GM12864 (cell line): ENCODE results near the gene SLC5A6.

Experiments
- DNase-seq: peaks from one replicate; pipeline ENCODE4 v3.0.0-alpha.2; 2011; ENCODE audit warnings: low read depth
- H3K4me3 ChIP-seq: 2 replicates; pipeline ENCODE4 v1.5.1; 2011; ENCODE audit warnings: mild to moderate bottlenecking, low read depth, low read length, control low read depth
- CTCF ChIP-seq: IDR thresholded peaks from 2 replicates; pipeline ENCODE4 v1.5.1; 2011; ENCODE audit warnings: low read depth, mild to moderate bottlenecking, moderate library complexity, low read length, control low read depth, inconsistent platforms; ENCODE audit errors: missing control alignments

Gene SLC5A6

DNA sequence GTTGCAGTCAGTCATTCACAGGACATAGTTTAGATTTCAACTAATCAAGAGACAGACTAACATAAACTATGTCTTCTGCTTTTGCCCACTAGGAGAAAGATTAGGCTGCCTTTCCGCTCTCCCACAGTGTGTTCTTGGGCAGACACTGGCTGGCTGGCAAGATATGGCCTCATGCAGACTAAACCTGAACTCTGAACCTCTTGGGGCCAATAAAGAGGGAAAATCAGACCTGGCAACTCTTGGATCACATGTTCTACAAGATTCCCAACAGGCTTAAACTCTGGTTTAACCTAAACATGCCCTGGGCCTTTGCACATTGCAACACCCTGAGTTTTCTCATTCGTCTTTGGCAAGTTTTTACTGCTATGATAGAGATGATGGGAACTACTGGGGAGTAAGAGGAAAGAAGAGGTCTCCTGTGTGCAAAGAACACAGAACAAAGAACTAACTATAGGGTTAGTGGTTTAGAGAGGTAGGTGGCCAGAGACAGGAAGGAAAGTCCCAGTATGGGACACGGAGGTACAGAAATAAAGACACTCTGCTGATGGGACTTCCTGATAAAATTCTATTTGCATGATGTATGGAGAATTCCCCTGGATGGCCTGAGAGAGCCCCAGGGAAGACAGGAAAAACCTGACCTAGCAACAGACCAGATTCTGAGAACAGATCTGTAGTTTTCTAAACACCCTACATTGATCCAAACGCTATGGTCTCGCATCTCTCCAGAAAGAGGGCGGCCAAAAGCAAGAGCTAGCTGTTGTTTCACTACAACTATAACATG is 2.3 kb downstream of the SLC5A6 start:
- DNase-seq, result no peak
- TF ChIP-seq CTCF, result no peak
- H3K4me3 ChIP-seq, result no peak overlapping the region

DNA sequence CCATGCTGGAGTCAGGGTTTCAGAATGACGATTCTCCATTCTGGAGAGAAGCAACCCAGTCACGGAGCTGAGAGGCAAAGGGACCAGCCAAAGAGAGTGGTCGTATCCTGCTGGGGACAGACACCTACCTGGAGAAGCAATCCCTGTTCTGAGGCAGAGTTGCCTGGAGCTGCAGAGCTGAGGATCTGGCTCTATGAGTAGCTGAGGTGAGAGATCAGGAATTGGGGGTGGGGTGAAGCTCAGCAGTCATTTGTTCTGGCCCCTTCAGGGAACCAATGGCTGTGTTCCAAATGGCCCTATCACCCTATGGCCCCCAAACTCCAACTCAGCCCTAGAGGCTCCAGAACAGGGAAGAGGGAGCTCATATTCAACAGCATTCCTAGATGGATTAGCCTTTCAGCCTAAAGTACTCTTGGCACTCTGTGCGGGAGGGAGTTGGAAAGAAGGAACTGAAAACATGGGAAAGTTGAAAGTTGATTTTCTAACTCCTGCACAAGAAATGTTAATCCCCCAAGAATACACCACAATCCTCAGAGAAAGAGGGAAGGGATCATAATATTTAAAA is 3.5 kb downstream of the SLC5A6 start:
- TF ChIP-seq CTCF, result no peak
- DNase-seq, result no peak
- H3K4me3 ChIP-seq, result no peak overlapping the region

- TF ChIP-seq CTCF, result no peak
- no peak for DNase-seq
- no peak overlapping the region for H3K4me3 ChIP-seq
These were observed 5.7 kb downstream of the SLC5A6 start for GRCh38 chr2:27206346-27206745.

DNA sequence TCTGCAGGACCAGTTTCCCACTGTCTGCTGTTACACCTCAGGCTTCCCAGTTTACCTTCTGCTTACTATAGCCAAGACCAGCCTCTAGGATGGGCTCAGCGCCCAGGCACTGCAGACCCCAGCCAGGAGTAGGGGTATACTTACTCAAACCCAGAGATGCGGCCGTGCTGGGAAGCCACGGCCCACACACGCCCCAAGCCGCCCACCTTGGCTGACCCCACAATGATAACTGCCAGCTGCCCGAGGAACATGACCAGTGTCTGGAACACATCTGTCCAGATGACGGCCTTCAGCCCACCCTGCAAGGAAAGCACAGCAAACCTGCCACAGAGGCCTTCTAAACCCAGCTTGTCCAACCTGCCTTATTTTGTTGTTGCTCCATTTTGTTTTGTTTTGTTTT is 6.9 kb downstream of the SLC5A6 start:
- no peak for DNase-seq
- no peak for TF ChIP-seq CTCF
- H3K4me3 ChIP-seq, result no peak overlapping the region

DNA sequence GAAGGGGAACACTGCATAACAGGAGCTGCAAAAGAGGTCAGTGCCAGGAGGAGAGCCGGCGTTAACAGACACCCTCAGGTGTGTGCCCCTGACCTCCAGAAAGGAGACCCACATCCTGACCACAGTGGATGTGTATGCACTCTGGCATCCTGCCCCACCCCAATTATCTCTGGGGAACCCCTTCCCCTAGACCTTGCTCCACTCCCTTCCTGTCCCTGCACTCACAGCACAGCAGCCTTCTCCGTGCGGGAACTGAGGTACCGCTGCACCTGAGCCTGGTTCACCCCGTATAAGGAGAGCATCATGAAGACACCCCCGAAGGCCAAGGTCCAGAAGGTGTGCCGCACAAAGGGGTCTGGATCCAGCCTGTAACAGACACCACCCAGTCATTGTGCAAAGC is 7.5 kb downstream of the SLC5A6 start:
- DNase-seq, result no peak
- H3K4me3 ChIP-seq, result no peak overlapping the region
- no peak for TF ChIP-seq CTCF

GRCh38 chr2:27203741-27204140 is 8.3 kb downstream of the SLC5A6 start:
- no peak overlapping the region for H3K4me3 ChIP-seq
- no peak for TF ChIP-seq CTCF

GRCh38 chr2:27202854-27203253 is 9.2 kb downstream of the SLC5A6 start:
- no peak for DNase-seq
- no peak for TF ChIP-seq CTCF
- H3K4me3 ChIP-seq, result no peak overlapping the region

More at GRCh38 chr2:27203741-27204140, 8.3 kb downstream of the SLC5A6 start:
- DNase-seq, result no peak
